B cell (primary cell): Measurements from ENCODE around the gene SRRM5. TPM values are rescaled to one million over a fixed set of nuclear protein-coding genes. Genes with fewer than 3 reads are reported as not detected.

Source experiments
- ATAC-seq: fragments of 200-7000 bp; cut with Tn5 transposase; one replicate; pipeline ENCODE4 v1.10.0; 2021; ENCODE audit warnings: low read depth, mild to moderate bottlenecking, moderate number of reproducible peaks, moderate library complexity
- CTCF ChIA-PET: fragments of 350-600 bp; sonication (Branson Sonifier 250); formaldehyde crosslinking; loops from one replicate; lab custom pipeline; 2021; ENCODE audit warnings: antibody characterized with exemption, inconsistent platforms; lab: Charles Lee
- POLR2A ChIA-PET: fragments of 350-600 bp; sonication (Branson Sonifier 250); formaldehyde crosslinking; loops from one replicate; lab custom pipeline; 2021; ENCODE audit warnings: antibody characterized with exemption; lab: Charles Lee
- DNase-seq: peaks from one replicate; pipeline ENCODE4 v3.0.0; 2013
- H2AFZ ChIP-seq: 2 replicates; pipeline ENCODE4 v1.6.1; 2012; ENCODE audit warnings: mild to moderate bottlenecking, low read depth, low read length; ENCODE audit not compliant: insufficient read depth, poor library complexity, severe bottlenecking
- H3K27ac ChIP-seq, 2 donors: 1 replicate in 1 of 2; 2 replicates in 1 of 2; pipeline ENCODE4 v1.5.1; 2012 to 2013; ENCODE audit warnings: low read length in 2 of 2, mild to moderate bottlenecking in 2 of 2, moderate library complexity in 1 of 2
- H3K27me3 ChIP-seq, 4 experiments: fragments of 200-600 bp in 1 of 4; sonication (generic) in 1 of 4; replicated peaks in 1 of 4; 1 replicate in 2 of 4; 2 replicates in 2 of 4; pipeline versions ENCODE4 v1.6.1 to v1.7.0; 2013 to 2016; ENCODE audit warnings: low read length in 3 of 4, mild to moderate bottlenecking in 2 of 4, mixed read lengths in 1 of 4, moderate library complexity in 1 of 4; ENCODE audit not compliant: insufficient read depth in 4 of 4, control insufficient read depth in 3 of 4; ENCODE audit errors: control extremely low read depth in 1 of 4
- H3K36me3 ChIP-seq, 2 experiments: replicated peaks in 1 of 2; 1 replicate in 1 of 2; 2 replicates in 1 of 2; pipeline versions ENCODE4 v1.6.1 to v1.7.1; 2013; ENCODE audit warnings: low read length in 1 of 2; ENCODE audit not compliant: insufficient read depth in 2 of 2, control insufficient read depth in 1 of 2; ENCODE audit errors: control extremely low read depth in 1 of 2, extremely low read depth in 1 of 2
- H3K4me1 ChIP-seq, 2 donors: fragments of 200-600 bp in 1 of 2; sonication (generic) in 1 of 2; 1 replicate in 1 of 2; 2 replicates in 1 of 2; pipeline versions ENCODE4 v1.5.1 to v1.6.1; 2013 to 2017; ENCODE audit warnings: low read length in 2 of 2; ENCODE audit not compliant: control insufficient read depth in 2 of 2, insufficient read depth in 2 of 2
- H3K4me2 ChIP-seq: replicated peaks from 2 replicates; pipeline ENCODE3; 2012; ENCODE audit warnings: mild to moderate bottlenecking, low read depth, low read length; ENCODE audit not compliant: poor library complexity, severe bottlenecking
- H3K4me3 ChIP-seq, 5 experiments: fragments of 200-600 bp in 1 of 5; sonication (generic) in 1 of 5; 1 replicate in 3 of 5; 2 replicates in 2 of 5; pipeline versions ENCODE4 v1.5.1 to v1.7.0; 2011 to 2016; ENCODE audit warnings: low read length in 4 of 5, mild to moderate bottlenecking in 4 of 5, low read depth in 2 of 5, control low read depth in 1 of 5, moderate library complexity in 1 of 5; ENCODE audit not compliant: insufficient read depth in 1 of 5; ENCODE audit errors: control extremely low read depth in 1 of 5, extremely low read depth in 1 of 5
- H3K79me2 ChIP-seq: fragments of 200-600 bp; sonication (generic); one replicate; pipeline ENCODE4 v1.6.0; 2016; ENCODE audit warnings: low read length; ENCODE audit not compliant: control insufficient read depth, insufficient read depth
- H3K9ac ChIP-seq: fragments of 200-600 bp; sonication (generic); 2 replicates; pipeline ENCODE4 v1.6.1; 2017; ENCODE audit warnings: mild to moderate bottlenecking, low read length, moderate library complexity
- H3K9me3 ChIP-seq, 3 donors: one replicate each; pipeline versions ENCODE4 v1.6.1 to v1.7.1; 2013; ENCODE audit warnings: low read length in 2 of 3; ENCODE audit not compliant: control insufficient read depth in 2 of 3, insufficient read depth in 1 of 3; ENCODE audit errors: control extremely low read depth in 1 of 3
- H4K20me1 ChIP-seq: 2 replicates; pipeline ENCODE4 v1.6.0; 2012; ENCODE audit warnings: mild to moderate bottlenecking, low read length; ENCODE audit not compliant: insufficient read depth, control insufficient read depth, poor library complexity, severe bottlenecking
- H3K27ac Mint-ChIP-seq: one replicate; pipeline ENCODE4 v1.8.0; 2021; ENCODE audit warnings: mixed read lengths
- H3K27me3 Mint-ChIP-seq: one replicate; pipeline ENCODE4 v1.8.0; 2021; ENCODE audit warnings: mixed read lengths
- H3K4me1 Mint-ChIP-seq: one replicate; pipeline ENCODE4 v1.8.0; 2021; ENCODE audit warnings: mixed read lengths
- H3K4me3 Mint-ChIP-seq: one replicate; pipeline ENCODE4 v1.8.0; 2021; ENCODE audit warnings: mixed read lengths
- H3K9me3 Mint-ChIP-seq: one replicate; pipeline ENCODE4 v1.8.0; 2022; ENCODE audit warnings: mixed read lengths; ENCODE audit not compliant: insufficient read depth
- CTCF ChIP-seq: fragments of 200-600 bp; IDR thresholded peaks from one replicate; pipeline ENCODE4 v1.8.0; 2022; ENCODE audit warnings: antibody characterized with exemption, mild to moderate bottlenecking
- EZH2 ChIP-seq: IDR thresholded peaks from 2 replicates; pipeline ENCODE4 v1.6.1; 2012; ENCODE audit warnings: borderline replicate concordance, low read depth, mild to moderate bottlenecking, moderate library complexity, low read length; ENCODE audit not compliant: insufficient read depth, poor library complexity, severe bottlenecking
- WGBS: methylation state at CpG from one replicate; pipeline ENCODE4 v1.1.5; 2013; ENCODE audit warnings: missing lambda C conversion rate; ENCODE audit not compliant: insufficient coverage; 5-methylcytosine and 5-hydroxymethylcytosine counted together
- intact Hi-C: fragments of 100-400 bp; cut with micrococcal nuclease; formaldehyde crosslinking; loops from one replicate; pipeline ENCODE4 v1.10.0; 2022
- polyA plus RNA-seq: library from polyadenylated mRNA; depleted of rRNA; stranded (reverse); fragments of >200 nt; gene quantifications from 2 replicates; pipeline ENCODE4 v1.2.3, GENCODE V29; 2012
- total RNA-seq, 2 donors: library from RNA; stranded (reverse); fragments of 120-200 nt in 1 of 2; gene quantifications; 1 replicate in 1 of 2; 2 replicates in 1 of 2; pipeline versions ENCODE4 v1.2.3 to v1.2.4, GENCODE V29; 2013 to 2022

The SRRM5 gene
- total and polyA plus RNA-seq, 2 donors (not counting 1 experiment from before 2014, with no cell fraction given) = 0.64 to 1.4 TPM

GRCh38 chr19:43618921-43619261 is 7.0 kb downstream of the SRRM5 start:
- H3K4me1 Mint-ChIP-seq = peaks cover 24% of the 10 kb centered on the region
- ATAC-seq = peak; percentile 8
- H3K27me3 ChIP-seq = no peaks in the 10 kb centered on the region
- peak overlapping the region; percentile 98 for H3K4me3 Mint-ChIP-seq
- DNase-seq = no peak
- peak overlapping the region; percentile 79 for H3K4me2 ChIP-seq
- peaks cover 13% of the 10 kb centered on the region for H4K20me1 ChIP-seq
- H3K27me3 Mint-ChIP-seq = no peaks in the 10 kb centered on the region
- peak overlapping the region; percentile 99 for H3K27ac Mint-ChIP-seq
- peaks cover 14 to 15% of the 10 kb centered on the region in 2 donors for H3K4me1 ChIP-seq
- peaks cover 0 to 6% (median 0%) of the 10 kb centered on the region in 3 donors for H3K9me3 ChIP-seq
- intact Hi-C loops = loop anchor here (1.0 to 2.0 kb wide), 7 partner anchors 20 to 155 kb away; partner anchors contain the start of genes CADM4, IRGQ, PINLYP and SMG9
- H3K27ac ChIP-seq = peak overlapping the region; percentile 84 to 88
- no peak for TF ChIP-seq CTCF
- no peak for TF ChIP-seq EZH2
- WGBS = 0% methylated on average over 14 of the region's 14 CpGs
- peak overlapping the region; percentile 51 to 86 (median 80) for H3K4me3 ChIP-seq
- H3K9ac ChIP-seq = peak overlapping the region; percentile 86
- no peaks in the 10 kb centered on the region for H3K9me3 Mint-ChIP-seq
- ChIA-PET CTCF (interaction anchor here (0.8 to 1.2 kb wide), 2 partner anchors 24 to 64 kb away, joined by 5 read pairs; no protein-coding TSS in a partner anchor), POLR2A (interaction anchor here (1.2 to 1.3 kb wide), 2 partner anchors 23 to 86 kb away, joined by 3 read pairs; partner anchors contain the start of genes IRGQ, ZNF575 and ZNF576)
- peaks cover 0 to 4% of the 10 kb centered on the region in 2 experiments for H3K36me3 ChIP-seq
- H3K79me2 ChIP-seq = peaks cover 28% of the 10 kb centered on the region
- peak overlapping the region; percentile 94 for H2AFZ ChIP-seq
